GM18498 (cell line): Measurements from ENCODE around the gene CHGA.

Experiments
- ATAC-seq: cut with Tn5 transposase; IDR thresholded peaks from one replicate; pipeline ENCODE4 v1.9.1; 2021; ENCODE audit warnings: mild to moderate bottlenecking, moderate library complexity; ENCODE audit not compliant: unreplicated experiment

The CHGA gene

DNA sequence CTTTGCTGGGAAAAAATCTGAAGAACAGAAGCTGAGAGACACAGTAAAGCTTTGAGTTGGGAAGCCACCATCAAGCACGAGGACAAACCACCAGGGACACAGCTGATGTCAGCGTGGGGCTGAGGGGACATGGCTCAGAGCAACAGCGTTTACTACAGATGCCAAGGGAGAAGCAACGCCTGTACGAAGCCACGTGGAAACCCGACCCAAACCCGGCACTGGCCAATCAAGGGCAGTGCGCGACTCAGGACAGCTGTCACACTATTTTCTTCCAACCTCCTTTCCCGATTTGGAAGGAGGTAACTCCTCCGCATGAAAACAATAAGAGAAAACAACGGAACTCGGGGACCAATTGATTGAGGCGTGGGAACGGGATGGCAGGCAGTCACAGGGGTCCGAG, 20.2 kb upstream of the CHGA start:
- ATAC-seq = no peak

DNA sequence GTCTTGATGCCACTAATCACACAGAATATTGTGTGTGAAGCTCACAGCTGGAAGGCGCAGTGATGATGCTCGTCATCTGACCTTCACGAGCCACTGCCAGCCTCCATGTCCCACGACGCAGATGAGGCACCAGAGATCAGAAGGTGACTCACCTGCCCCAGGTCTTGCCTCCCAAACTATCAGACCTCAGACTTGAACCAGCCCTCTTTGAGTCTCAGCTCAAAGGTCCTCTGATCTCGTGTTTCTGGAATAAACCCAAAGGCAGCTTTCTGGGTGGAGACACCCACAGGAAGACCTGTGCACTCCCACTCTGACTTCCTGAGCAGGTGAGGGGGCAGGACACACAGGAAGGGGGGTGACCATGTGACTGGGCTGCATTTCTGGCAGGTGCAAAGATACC, 19.6 kb upstream of the CHGA start:
- no peak for ATAC-seq

DNA sequence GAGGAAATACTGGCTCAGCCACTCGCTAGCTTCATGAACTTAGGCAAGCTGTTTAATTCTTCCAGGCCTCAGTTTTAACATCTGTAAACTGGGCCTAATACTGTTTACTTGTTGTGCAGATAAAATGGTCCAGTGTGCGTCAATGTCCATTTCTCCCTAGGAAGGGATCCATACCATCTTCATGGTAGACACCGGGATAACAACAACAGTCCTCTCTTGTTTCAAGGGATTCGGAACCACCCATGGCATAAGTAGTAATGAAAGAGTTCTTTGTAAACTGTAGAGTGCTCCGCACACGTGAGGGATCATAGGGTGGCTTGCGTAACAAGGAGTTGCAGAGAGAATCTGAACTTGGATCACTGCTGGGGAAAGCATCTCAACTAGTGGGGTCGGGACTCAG, 17.3 kb upstream of the CHGA start:
- ATAC-seq = no peak

DNA sequence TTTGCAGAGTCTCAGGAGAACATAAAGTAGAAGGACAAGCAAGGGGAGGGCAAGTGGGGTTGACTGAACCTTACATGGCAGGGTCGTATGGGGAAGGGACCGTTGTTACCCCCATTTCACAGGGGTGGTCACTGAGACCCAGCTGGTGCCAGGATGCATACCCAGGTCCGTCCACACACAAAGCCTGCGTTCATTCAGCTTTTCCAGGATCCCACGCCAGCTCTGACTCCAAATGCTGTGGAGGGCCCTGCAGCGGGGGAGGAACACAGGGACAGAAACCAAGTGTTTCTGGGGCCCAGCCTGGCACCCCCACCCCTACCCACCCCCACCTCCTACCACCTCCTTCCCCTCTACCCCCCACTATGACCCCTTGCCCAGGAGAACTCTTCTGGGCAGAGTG, 16.5 kb upstream of the CHGA start:
- ATAC-seq = no peak

DNA sequence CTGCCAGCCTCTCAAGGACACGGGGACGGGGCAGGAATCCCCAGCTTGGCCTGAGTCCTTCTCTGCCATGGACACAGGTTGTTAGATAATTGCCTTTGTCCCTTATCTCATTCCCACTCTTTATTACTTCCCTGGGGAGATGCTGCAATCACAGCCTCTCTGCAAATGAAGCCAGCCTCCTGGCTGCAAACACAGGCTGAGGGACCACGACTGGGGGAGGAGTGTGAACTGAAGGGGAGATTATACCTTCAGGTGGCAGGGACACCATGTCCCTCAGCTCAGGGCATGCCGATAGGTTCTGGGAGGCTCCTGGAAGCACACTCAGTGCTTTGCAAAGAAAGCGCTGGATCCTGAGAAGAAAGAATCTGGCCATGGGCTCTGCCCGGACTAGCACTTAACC, 16.1 kb upstream of the CHGA start:
- no peak for ATAC-seq

GRCh38 chr14:92907316-92907911, 15.5 kb upstream of the CHGA start:
- ATAC-seq = no peak

- no peak for ATAC-seq
Observed at GRCh38 chr14:92914087-92914656, 8.8 kb upstream of the CHGA start.

DNA sequence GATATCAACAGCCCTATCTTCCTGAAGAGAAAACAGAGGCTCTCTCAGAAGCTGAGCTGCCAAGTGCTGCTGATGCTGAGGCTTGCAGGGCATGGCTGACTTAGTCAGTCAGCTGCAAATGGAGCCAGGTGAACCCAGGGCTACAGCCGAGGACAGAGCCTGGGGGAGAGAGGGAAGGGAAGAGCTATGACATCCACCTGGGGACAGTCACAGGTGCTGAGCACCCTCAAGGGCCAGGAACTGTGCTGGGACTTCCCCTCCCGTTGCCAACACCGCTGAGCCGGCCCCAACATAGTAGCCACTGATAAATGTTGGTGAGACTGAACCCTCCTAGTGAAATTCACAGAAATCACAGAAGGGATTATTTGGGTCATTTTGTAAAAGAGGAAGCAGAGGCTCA, 6.7 kb upstream of the CHGA start:
- ATAC-seq = no peak

DNA sequence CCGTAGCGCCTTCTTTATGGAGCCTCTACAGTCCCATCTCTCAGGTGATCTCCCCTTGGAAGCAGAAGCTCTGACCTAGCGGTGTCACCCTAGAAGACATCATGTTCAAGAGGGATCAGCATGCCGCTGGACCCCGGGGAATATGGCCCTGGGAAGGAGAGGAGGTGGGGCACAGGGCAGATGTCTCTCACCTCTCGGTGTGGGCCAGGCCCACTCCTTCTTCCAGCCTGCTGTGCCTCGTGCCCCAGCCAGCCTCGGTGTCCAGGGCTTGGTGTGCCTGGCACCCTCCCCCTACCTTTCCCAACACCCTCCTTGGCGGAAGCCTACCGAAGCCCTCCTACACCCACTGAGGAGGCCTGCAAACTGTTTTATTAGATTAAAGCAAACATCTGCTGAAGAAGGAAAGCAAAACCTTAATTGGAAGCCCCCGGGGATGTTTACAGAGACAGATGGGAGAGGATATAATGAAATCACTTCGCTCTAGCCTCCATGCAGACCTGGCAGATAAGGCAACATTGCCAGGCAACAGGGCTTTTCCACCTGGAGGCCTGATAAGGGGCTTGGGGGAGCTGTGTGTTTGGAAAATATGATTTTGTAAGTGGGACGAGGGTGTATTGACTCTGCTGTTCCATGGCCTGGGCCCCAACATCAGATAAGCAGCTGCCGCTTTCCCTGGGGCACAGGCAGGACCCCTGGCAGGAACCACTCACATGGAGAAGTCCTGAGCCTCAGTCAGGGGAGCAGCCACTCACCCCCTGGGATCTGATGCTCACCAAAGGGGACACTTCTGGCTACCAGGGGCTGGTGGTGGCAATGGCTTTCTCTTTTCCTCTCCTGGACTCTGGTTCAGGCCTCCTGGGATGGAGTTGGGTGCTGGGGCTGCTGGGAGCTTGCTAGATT, 5.7 kb upstream of the CHGA start:
- no peak for ATAC-seq

DNA sequence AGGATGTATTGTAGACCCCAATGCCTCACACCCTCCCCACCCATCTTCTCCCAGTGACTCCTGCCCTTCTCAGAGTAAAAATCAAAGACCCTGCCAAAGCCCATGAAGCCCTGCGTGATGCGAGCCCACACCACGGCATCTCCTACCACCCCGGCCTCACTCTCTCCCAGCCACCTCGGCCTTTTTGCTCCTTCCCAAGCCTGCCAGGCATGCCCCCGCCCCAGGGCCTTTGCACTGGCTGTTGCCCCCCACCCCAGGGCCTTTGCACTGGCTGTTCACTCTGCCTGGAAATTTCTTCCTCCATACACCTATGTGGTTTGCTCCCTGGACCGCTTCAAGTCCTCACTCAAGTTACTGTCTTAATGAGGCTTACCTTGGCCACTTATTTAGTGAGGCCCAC, 5.0 kb upstream of the CHGA start:
- no peak for ATAC-seq

GRCh38 chr14:92920001-92920400, 2.9 kb upstream of the CHGA start:
- no peak for ATAC-seq

DNA sequence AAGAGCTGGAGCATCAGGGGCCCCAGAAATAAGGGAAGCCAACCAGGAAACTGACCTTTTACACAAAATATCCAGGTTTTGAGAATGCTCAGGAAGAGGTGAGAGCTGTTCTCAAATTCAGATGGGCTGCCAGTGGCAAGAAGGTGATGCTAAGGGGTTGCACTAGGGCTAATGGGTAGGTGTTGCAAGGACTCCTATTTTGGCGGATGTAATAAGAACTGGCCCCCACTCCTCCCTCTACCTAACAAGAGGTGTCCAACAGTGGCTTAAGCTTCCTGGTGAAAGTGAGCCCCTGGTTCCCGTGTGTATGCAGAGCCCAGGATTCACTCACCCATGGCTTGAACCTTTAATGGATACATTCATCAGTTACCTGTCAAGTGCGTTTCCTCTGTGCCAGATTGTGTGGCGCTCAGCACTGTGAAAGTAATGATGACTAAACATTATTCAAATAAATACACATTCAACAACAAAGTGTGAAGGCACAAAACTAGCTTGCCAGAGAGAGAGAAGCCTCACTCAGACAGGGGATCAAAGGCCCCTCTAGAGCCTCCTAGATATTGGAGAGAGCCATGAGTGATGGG, 705 bp upstream of the CHGA start:
- no peak for ATAC-seq

DNA sequence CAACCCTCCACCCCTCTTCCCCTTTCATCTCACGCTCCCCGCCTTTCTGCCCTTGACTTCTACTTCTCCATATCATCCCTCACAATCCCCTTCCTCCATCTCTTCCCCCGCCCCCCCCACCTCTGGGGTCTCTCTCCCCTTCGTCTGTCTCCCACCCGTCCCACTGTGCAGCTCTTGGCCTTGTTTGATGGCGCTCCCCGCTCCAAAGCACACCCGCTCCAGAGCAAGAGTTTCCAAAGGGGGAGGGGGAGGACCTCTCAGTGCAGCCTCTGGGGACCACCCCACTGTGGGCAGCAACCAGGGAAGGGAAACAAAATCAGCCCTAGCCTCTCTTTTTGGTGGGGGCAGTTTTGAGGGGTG, 774 bp downstream of the CHGA start:
- ATAC-seq = no peak

DNA sequence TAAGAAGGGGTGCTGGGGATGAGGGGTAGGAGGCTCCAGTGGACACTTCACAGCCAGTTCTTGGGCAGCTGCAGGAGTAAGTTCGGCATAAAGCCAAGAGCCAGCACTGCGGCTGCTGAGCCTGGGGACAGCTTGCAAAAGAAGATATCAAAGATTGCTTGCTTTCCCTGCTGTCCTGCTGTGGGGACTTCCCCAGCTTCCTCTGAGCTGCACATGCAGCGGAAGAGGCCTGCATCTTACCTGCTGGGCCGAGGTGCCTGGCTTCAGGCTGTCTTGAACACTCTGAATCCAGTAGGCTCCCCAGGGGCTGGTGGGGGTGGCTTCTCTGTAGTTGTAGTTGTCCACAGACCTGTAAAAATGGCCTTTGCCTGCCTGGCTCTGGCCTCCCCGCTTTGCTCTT, 1.3 kb downstream of the CHGA start:
- ATAC-seq = no peak

DNA sequence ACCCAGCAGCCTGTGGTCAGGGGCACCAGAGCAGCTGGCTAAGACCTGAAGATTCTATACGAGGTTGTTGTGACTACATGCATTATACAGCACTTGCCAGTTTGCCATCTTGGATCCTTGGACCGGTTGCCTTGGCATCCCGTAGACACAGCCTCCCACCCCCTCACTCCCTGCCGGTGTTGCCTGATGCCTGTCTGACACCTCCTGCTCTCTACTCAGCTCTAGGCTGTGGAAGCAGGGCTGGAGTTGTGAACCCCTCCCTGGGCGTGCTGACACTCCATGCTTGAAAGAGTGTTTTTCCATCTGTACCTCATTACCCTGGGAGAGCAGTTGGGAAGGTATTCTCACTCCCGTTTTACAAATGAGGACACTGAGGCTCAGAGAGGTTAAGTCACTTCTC, 2.5 kb downstream of the CHGA start:
- ATAC-seq = no peak

DNA sequence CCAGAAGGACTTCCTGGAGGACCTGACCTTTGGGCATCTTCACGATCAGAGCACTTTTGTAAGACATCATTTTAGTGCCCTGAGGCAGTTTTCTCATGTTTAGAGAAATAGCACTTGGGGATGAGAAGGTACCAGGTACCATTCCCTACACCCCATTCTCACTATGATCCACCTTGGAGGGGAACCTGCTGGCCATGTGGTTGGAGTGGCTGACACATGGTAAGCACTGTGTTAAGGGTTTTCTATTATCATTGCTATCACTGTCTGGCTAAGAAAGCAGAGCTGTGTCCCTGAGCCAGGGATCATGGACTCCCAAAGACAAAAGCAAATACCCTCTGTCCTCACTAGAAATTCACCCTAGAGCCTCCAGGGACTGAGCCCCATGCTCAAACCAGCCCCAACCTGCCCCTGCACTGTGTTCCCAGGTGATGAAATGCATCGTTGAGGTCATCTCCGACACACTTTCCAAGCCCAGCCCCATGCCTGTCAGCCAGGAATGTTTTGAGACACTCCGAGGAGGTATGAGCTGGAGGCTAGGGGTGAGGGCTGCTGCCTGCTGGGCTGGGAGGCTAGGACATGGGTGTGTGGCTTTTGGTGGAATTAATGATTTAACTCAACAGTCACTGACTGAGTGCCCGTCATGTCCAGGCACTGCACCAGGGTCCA, 3.4 kb downstream of the CHGA start:
- no peak for ATAC-seq

DNA sequence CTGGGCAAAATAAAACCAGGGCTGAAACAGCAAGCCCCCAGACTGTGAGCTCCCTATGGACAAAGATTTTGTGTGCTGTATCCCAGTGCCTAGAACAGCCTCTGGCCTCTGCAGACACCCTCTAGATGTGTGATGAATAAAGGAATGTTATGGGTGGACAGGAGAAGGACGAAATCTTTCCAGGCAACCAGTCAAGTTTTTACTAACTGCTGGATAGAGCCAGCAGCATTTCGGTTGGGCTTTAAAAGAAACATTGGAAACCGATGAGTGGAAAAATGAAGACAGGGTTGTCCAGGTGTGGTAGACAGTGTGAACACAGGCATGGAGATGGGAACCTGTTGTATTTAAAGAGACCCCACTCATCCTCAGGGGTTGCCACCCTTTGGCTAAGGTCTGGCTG, 4.0 kb downstream of the CHGA start:
- ATAC-seq = no peak

- ATAC-seq = no peak
Observed at GRCh38 chr14:92927349-92928257, 4.7 kb downstream of the CHGA start.

GRCh38 chr14:92928258-92928629, 5.3 kb downstream of the CHGA start:
- ATAC-seq = no peak

DNA sequence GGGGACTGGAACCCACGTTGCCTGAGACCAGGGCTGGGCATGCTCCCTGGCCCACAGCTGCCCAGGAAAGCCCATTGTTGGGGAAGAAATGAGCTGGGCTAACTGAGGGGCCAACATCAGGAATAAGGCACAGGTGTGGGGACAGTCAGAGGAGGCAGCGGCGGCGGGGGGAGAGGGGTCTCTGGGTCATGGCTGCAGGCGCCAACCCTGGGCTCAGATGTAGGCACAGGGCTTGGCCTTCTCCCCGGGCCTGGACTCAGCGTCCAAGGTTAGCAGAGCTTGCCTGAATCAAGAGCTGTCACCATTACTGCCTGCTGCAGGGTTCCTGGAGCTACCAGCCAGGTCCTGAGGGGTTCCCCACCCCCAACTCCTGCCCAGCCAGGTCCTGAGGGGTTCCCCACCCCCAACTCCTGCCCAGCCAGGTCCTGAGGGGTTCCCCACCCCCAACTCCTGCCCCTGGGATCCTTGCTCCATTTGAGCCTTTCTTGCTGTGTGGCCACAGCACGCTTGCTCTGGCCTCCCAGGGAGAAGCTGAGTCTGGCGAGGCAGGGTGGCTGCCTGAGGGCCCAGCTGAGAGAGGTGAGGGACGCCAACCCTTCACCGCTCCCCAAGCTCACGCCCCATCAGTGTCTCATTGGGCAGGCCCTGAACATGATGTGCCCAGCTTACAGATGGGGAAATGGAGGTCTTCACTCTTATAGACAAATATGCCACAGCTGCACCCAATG, 6.2 kb downstream of the CHGA start:
- ATAC-seq = no peak
